Measurements from ENCODE around the gene MACC1. TPM values are rescaled to one million over a fixed set of nuclear protein-coding genes. Genes with fewer than 3 reads are reported as not detected.

Gene MACC1
- total and polyA plus RNA-seq, 12 donors: under 0.01 to 0.82 (median 0.20) TPM; not detected in 4

DNA sequence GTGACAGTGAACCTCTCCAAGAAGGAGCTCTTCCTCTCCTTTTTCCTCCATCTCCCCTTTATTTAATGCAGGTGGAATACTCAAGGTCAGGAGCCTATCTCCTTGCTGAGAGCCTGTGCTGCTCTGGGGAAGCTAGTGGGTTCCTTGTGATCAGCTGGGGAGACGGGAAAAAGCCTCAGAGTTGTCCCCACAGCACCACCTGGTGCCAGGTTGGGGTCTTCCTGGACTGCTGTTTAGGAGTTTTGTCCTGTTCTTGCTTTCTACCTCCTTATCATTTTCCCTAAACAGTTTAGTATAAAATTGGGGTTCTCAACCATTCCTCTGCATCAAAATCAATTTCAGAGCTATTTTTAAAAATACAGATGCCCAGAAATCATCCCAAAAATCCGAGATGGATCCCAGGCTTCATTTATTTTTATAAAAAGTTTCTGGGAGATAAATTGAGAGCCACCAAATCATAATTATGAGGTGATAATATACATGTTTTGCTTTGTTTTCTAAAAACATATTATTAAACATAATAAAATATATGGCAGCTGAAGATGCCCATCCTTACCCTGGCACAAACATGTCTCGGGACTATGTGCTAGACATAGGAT is 44.3 kb downstream of the MACC1 start:
- no peak for DNase-seq
- Histone ChIP-seq H3K36me3 (no peaks in the 10 kb centered on the region), H3K4me3 (no peak overlapping the region), H3K9me3 (no peaks in the 10 kb centered on the region), H3K27ac (no peak overlapping the region), H3K4me1 (no peaks in the 10 kb centered on the region), H3K27me3 (no peaks in the 10 kb centered on the region)
- no peak for ATAC-seq
- WGBS, 2 donors: 41 to 48% methylated on average over 3 of the region's 3 CpGs
- TF ChIP-seq, protein P1, sequence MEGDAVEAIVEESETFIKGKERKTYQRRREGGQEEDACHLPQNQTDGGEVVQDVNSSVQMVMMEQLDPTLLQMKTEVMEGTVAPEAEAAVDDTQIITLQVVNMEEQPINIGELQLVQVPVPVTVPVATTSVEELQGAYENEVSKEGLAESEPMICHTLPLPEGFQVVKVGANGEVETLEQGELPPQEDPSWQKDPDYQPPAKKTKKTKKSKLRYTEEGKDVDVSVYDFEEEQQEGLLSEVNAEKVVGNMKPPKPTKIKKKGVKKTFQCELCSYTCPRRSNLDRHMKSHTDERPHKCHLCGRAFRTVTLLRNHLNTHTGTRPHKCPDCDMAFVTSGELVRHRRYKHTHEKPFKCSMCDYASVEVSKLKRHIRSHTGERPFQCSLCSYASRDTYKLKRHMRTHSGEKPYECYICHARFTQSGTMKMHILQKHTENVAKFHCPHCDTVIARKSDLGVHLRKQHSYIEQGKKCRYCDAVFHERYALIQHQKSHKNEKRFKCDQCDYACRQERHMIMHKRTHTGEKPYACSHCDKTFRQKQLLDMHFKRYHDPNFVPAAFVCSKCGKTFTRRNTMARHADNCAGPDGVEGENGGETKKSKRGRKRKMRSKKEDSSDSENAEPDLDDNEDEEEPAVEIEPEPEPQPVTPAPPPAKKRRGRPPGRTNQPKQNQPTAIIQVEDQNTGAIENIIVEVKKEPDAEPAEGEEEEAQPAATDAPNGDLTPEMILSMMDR (IDR thresholded peaks at IDR 0.05): peak in 6 of 9 donors; percentile 10 to 46 (median 26)
- intact Hi-C loops (cut with DNase I): no loop called here

DNA sequence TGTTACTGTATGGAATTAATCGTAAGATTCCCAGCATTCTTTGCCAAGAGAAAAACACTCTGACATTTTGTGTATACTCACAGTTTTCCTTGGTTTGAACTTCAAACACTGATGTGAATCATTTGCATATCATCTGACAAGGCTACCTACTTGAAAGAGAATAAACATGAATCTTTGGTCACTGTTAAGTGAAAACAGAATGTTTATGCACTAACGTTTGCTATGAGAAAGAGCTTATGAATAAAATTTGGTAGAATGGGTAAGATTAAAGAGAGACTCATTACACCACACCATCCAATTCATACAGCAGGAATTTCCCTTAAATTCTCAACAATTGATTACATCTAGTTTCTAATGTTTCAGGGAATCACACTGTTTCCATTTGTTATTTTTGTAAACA is 46.6 kb downstream of the MACC1 start:
- H3K27me3 ChIP-seq: no peaks in the 10 kb centered on the region
- H3K4me1 ChIP-seq: peaks cover 0 to 7% (median 0%) of the 10 kb centered on the region in 9 donors
- no peak overlapping the region for H3K27ac ChIP-seq
- WGBS, 2 donors: 83 to 89% methylated on average over 2 of the region's 2 CpGs
- H3K9me3 ChIP-seq: no peaks in the 10 kb centered on the region
- TF ChIP-seq, protein P1 (IDR thresholded peaks at IDR 0.05): no peak
- ATAC-seq: no peak
- H3K4me3 ChIP-seq: no peak overlapping the region
- no peaks in the 10 kb centered on the region for H3K36me3 ChIP-seq
- no peak for DNase-seq
- intact Hi-C loops (cut with DNase I): no loop called here

DNA sequence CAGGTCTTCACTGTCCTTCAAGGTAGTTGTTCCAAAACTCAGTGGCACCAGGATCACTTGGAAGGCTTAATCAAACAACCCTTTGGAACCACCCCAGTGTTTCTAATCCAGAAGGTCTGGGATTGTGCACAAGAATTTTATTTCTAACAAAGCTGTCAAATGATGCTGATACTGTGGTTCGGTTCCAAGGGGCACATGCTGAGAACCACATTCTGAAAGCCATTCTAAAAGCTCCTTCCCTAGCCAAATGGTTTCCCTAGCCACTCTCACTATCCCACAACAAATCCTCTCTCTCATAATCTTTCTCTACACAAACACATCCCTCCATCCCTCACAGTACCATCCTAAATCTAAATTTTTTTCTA is 52.1 kb downstream of the MACC1 start:
- Histone ChIP-seq H3K4me3 (no peak overlapping the region), H3K9me3 (no peaks in the 10 kb centered on the region), H3K27me3 (no peaks in the 10 kb centered on the region), H3K36me3 (no peaks in the 10 kb centered on the region), H3K27ac (peak overlapping the region in 1 of 10 donors; percentile 26), H3K4me1 (peaks cover 0 to 13% (median 0%) of the 10 kb centered on the region in 9 donors)
- TF ChIP-seq, protein P1 (IDR thresholded peaks at IDR 0.05): no peak
- WGBS, 2 donors: 48 to 60% methylated on average over 1 of the region's 1 CpG
- DNase-seq: no peak
- intact Hi-C loops (cut with DNase I): loop anchor here in 4 of 10 donors (10.0 kb wide), 2 partner anchors 150 to 430 kb away; no protein-coding TSS in a partner anchor
- ATAC-seq: no peak

DNA sequence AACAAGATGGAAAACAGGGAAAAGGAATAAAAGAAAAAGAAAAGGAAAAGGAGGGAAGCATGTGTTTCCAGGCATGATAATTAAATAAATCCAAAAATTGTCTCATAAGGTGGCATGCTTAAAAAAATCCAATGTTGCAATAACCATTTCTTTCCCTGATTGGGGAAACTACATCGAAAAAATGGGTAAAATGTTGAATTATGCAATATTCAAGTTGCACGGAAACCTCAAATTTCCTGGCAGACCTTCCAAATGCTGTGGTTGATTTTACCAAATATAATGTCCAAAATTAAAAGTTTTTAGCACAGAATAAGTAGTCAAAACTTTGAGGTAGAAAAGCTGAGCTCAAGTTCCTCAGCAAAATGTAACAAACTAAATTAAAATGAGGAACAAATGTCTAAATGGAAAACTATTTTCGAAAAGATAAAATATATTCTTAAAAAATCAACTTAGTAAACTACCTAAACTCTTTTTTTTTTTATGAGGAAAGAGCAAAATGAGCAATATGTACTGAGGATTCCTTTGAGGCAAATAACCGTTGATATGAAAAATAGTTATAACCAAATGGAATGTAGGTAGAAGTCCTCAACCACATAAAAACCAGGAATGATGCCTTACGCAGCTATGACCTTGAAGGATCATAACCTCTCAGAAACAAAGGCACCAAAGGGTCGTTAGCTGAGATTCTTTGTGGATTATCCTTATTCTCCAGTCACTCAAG is 52.6 kb downstream of the MACC1 start:
- TF ChIP-seq, protein P1 (IDR thresholded peaks at IDR 0.05): no peak
- intact Hi-C loops (cut with DNase I): loop anchor here in 6 of 10 donors (5.0 to 10.0 kb wide), 4 partner anchors 148 to 430 kb away; no protein-coding TSS in a partner anchor
- peak overlapping the region in 2 of 10 donors; percentile 26 to 35 for H3K27ac ChIP-seq
- no peak for ATAC-seq
- H3K4me3 ChIP-seq: no peak overlapping the region
- H3K27me3 ChIP-seq: no peaks in the 10 kb centered on the region
- WGBS, 2 donors: 80 to 82% methylated on average over 6 of the region's 6 CpGs
- DNase-seq: no peak
- peaks cover 0 to 13% (median 0%) of the 10 kb centered on the region in 9 donors for H3K4me1 ChIP-seq
- no peaks in the 10 kb centered on the region for H3K9me3 ChIP-seq
- no peaks in the 10 kb centered on the region for H3K36me3 ChIP-seq
